ENCODE measurements around the gene TXNRD2. TPM values are rescaled to one million over a fixed set of nuclear protein-coding genes. Genes with fewer than 3 reads are reported as not detected.
A peak's percentile ranks its signal among the peaks of the same experiment; 100 is the strongest.

The TXNRD2 gene
- total and polyA plus RNA-seq, 2 experiments from 2014 or later: 11.2 to 12.4 TPM

GRCh38 chr22:19974935-19975706 lies 33.5 kb upstream of the TXNRD2 start (continued):
- no peak for TF ChIP-seq ZNF462 (CRISPR knock-in tag; IDR thresholded peaks at IDR 0.05)
- TF ChIP-seq EZH2 (IDR thresholded peaks at IDR 0.05; ENCODE audit: low read depth, unreplicated experiment): no peak
- no peak for TF ChIP-seq CREB1 (CRISPR knock-in tag; IDR thresholded peaks at IDR 0.05; ENCODE audit: low read depth)
- TF ChIP-seq EZH2phosphoT487 (IDR thresholded peaks at IDR 0.05; ENCODE audit: unreplicated experiment): no peak
- TF ChIP-seq ETS1 (IDR thresholded peaks at IDR 0.05): no peak
- TF ChIP-seq ZNF114 (CRISPR knock-in tag; IDR thresholded peaks at IDR 0.05): no peak

- H3K9me2 ChIP-seq (ENCODE audit: insufficient read depth): no peaks in the 10 kb centered on the region
- peak overlapping the region; percentile 33; the same call in 1 of the 2 replicates for H3K4me2 ChIP-seq
- peak overlapping the region; percentile 90 for H3K27ac Mint-ChIP-seq
- peak; percentile 86 for ATAC-seq
- H4K20me1 ChIP-seq (replicated peaks; ENCODE audit: insufficient read depth): no peaks in the 10 kb centered on the region; the same call in 1 of the 2 replicates
- H3K4me1 Mint-ChIP-seq: peaks cover 17% of the 10 kb centered on the region
- TF ChIP-seq, protein P1, sequence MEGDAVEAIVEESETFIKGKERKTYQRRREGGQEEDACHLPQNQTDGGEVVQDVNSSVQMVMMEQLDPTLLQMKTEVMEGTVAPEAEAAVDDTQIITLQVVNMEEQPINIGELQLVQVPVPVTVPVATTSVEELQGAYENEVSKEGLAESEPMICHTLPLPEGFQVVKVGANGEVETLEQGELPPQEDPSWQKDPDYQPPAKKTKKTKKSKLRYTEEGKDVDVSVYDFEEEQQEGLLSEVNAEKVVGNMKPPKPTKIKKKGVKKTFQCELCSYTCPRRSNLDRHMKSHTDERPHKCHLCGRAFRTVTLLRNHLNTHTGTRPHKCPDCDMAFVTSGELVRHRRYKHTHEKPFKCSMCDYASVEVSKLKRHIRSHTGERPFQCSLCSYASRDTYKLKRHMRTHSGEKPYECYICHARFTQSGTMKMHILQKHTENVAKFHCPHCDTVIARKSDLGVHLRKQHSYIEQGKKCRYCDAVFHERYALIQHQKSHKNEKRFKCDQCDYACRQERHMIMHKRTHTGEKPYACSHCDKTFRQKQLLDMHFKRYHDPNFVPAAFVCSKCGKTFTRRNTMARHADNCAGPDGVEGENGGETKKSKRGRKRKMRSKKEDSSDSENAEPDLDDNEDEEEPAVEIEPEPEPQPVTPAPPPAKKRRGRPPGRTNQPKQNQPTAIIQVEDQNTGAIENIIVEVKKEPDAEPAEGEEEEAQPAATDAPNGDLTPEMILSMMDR (conservative IDR thresholded peaks at IDR 0.05; ENCODE audit: low read depth in 2 of 2): no peak
- TF ChIP-seq EZH2phosphoT487 (IDR thresholded peaks at IDR 0.05; ENCODE audit: unreplicated experiment) (no peak), ETS1 (IDR thresholded peaks at IDR 0.05) (no peak), CREB1 (CRISPR knock-in tag; IDR thresholded peaks at IDR 0.05; ENCODE audit: low read depth) (0 out of 2 replicates have a peak, but pooled peaks have one; percentile 8)
- H3K27me3 Mint-ChIP-seq (ENCODE audit: insufficient read depth, low read depth, poor library complexity): peaks cover 4% of the 10 kb centered on the region
- no peaks in the 10 kb centered on the region for H3K27me3 ChIP-seq (ENCODE audit: insufficient read depth)
- H3K36me3 Mint-ChIP-seq (ENCODE audit: low read depth): peaks cover 24% of the 10 kb centered on the region
- H3F3A ChIP-seq (replicated peaks; ENCODE audit: low read depth): 0 out of 2 replicates have a peak, but pooled peaks cover 3% of the 10 kb centered on the region
- 0 out of 2 replicates have a peak, but pooled peaks cover 4% of the 10 kb centered on the region for H3K36me3 ChIP-seq (ENCODE audit: insufficient read depth)
- H3K4me3 Mint-ChIP-seq: no peak overlapping the region
- H3K27ac ChIP-seq (ENCODE audit: low read depth): peak overlapping the region; percentile 69; the same call in 1 of the 2 replicates
- no peaks in the 10 kb centered on the region for H3K79me2 ChIP-seq (replicated peaks; ENCODE audit: insufficient read depth)
- DNase-seq (ENCODE audit: low spot score): peak; percentile 97
- no peak overlapping the region for H2AFZ ChIP-seq
- peaks cover 10% of the 10 kb centered on the region for H3K4me1 ChIP-seq (ENCODE audit: insufficient read depth)
- no peak overlapping the region for H3K4me3 ChIP-seq
- no peaks in the 10 kb centered on the region for H3K9me3 Mint-ChIP-seq
Measured at GRCh38 chr22:19974268-19974861, 32.7 kb upstream of the TXNRD2 start.
